Stomach (tissue), 9 donors: ENCODE measurements around the gene OPN5. TPM values are rescaled to one million over a fixed set of nuclear protein-coding genes. Genes with fewer than 3 reads are reported as not detected.

Source experiments
- DNase-seq, 2 donors: peaks; one replicate each; pipeline versions ENCODE4 v3.0.0 to v3.0.0-alpha.2; 2013 to 2019
- H3K27ac ChIP-seq, 5 donors: fragments of 200-600 bp in 4 of 5; sonication (generic) in 4 of 5; one replicate each; pipeline ENCODE4 v1.5.1; 2013 to 2019; ENCODE audit warnings: mild to moderate bottlenecking in 1 of 5, moderate library complexity in 1 of 5
- H3K27me3 ChIP-seq, 3 donors: fragments of 200-600 bp; sonication (generic); one replicate each; pipeline ENCODE4 v1.5.1; 2017 to 2019; ENCODE audit warnings: mixed run types in 1 of 3
- H3K36me3 ChIP-seq, 4 donors: fragments of 200-600 bp; sonication (generic); 1 replicate in 3 of 4; 2 replicates in 1 of 4; pipeline ENCODE4 v1.5.1; 2016 to 2019
- H3K4me1 ChIP-seq, 4 donors: fragments of 200-600 bp; sonication (generic); one replicate each; pipeline ENCODE4 v1.5.1; 2016 to 2019
- H3K4me3 ChIP-seq, 4 donors: fragments of 200-600 bp; sonication (generic) in 3 of 4; one replicate each; pipeline ENCODE4 v1.5.1; 2016 to 2019; ENCODE audit warnings: mild to moderate bottlenecking in 1 of 4
- H3K9me3 ChIP-seq, 4 donors: fragments of 200-600 bp; sonication (generic); one replicate each; pipeline ENCODE4 v1.5.1; 2016 to 2019
- CTCF ChIP-seq, 7 experiments: fragments of 450-650 bp in 4 of 7; fragments of 200-600 bp in 3 of 7; sonication (generic) in 3 of 7; IDR thresholded peaks; one replicate each; pipeline ENCODE4 v1.5.1; 2016 to 2019; ENCODE audit warnings: antibody characterized with exemption in 7 of 7, control low read depth in 2 of 7, mild to moderate bottlenecking in 1 of 7
- EP300 ChIP-seq: sonication (generic); formaldehyde crosslinking; IDR thresholded peaks from one replicate; pipeline ENCODE4 v1.6.1; 2017; ENCODE audit warnings: antibody characterized with exemption
- POLR2A ChIP-seq, 4 donors: fragments of 450-650 bp; IDR thresholded peaks; one replicate each; pipeline ENCODE4 v1.6.1; 2016; ENCODE audit warnings: antibody characterized with exemption in 4 of 4, control low read depth in 2 of 4, mild to moderate bottlenecking in 1 of 4, moderate library complexity in 1 of 4
- POLR2AphosphoS5 ChIP-seq, 3 donors: sonication (generic); formaldehyde crosslinking; IDR thresholded peaks; one replicate each; pipeline ENCODE4 v1.6.1; 2016; ENCODE audit warnings: antibody characterized with exemption in 3 of 3
- WGBS, 5 donors: extraction: QIAGEN DNeasy Blood & Tissue Kit in 3 of 5; methylation state at CpG; one replicate each; pipeline versions ENCODE4 v1.1.5 to v1.1.7; 2013 to 2018; 5-methylcytosine and 5-hydroxymethylcytosine counted together
- intact Hi-C: fragments of 100-400 bp; cut with DNase I; formaldehyde crosslinking; loops from one replicate; pipeline ENCODE4 v1.15.1; 2023; ENCODE audit warnings: low total_unique reads
- polyA plus RNA-seq, 3 donors: library from polyadenylated mRNA; stranded (reverse); fragments of 200-250 nt; gene quantifications; one replicate each; pipeline ENCODE4 v1.2.3, GENCODE V29; 2013
- total RNA-seq, 5 donors: library from RNA; depleted of rRNA; stranded (reverse); fragments of >200 nt; gene quantifications; one replicate each; pipeline versions ENCODE4 v1.1.0 to v1.2.3, GENCODE V29; 2014 to 2016
- donor health status: healthy with polysubstance abuse.
- donor health status: Bipolar disorder and iron deficiency.
- donor health status: healthy.

OPN5 gene
- total and polyA plus RNA-seq, 8 donors = 0.19 TPM; not detected in 7

- intact Hi-C loops = no loop called here
- Histone ChIP-seq H3K4me3 (no peak overlapping the region), H3K4me1 (no peaks in the 10 kb centered on the region), H3K27me3 (no peaks in the 10 kb centered on the region), H3K36me3 (no peaks in the 10 kb centered on the region), H3K27ac (no peak overlapping the region), H3K9me3 (no peaks in the 10 kb centered on the region)
- TF ChIP-seq POLR2AphosphoS5 (IDR thresholded peaks at IDR 0.05) = no peak
- TF ChIP-seq CTCF (IDR thresholded peaks at IDR 0.05) = no peak
- TF ChIP-seq POLR2A (IDR thresholded peaks at IDR 0.05) = no peak
- no peak for TF ChIP-seq EP300
- DNase-seq = no peak
- 87 to 95% (median 93%) methylated on average over 4 of the region's 4 CpGs for WGBS, 5 donors
These were observed 35.9 kb downstream of the OPN5 start for GRCh38 chr6:47817749-47818148.

GRCh38 chr6:47819461-47819860 lies 37.6 kb downstream of the OPN5 start:
- Histone ChIP-seq H3K4me1 (no peaks in the 10 kb centered on the region), H3K36me3 (no peaks in the 10 kb centered on the region), H3K27me3 (no peaks in the 10 kb centered on the region), H3K9me3 (no peaks in the 10 kb centered on the region), H3K27ac (no peak overlapping the region), H3K4me3 (no peak overlapping the region)
- 75 to 92% (median 86%) methylated on average over 3 of the region's 3 CpGs for WGBS, 5 donors
- DNase-seq = no peak
- TF ChIP-seq EP300 = no peak
- no peak for TF ChIP-seq CTCF (IDR thresholded peaks at IDR 0.05)
- no peak for TF ChIP-seq POLR2AphosphoS5 (IDR thresholded peaks at IDR 0.05)
- no peak for TF ChIP-seq POLR2A (IDR thresholded peaks at IDR 0.05)
- intact Hi-C loops = no loop called here

GRCh38 chr6:47822856-47823554 lies 41.2 kb downstream of the OPN5 start:
- intact Hi-C loops = no loop called here

GRCh38 chr6:47832386-47833100 lies 50.7 kb downstream of the OPN5 start:
- TF ChIP-seq CTCF (IDR thresholded peaks at IDR 0.05) (no peak), POLR2AphosphoS5 (IDR thresholded peaks at IDR 0.05) (no peak), EP300 (no peak), POLR2A (IDR thresholded peaks at IDR 0.05) (no peak)
- H3K4me1 ChIP-seq = no peaks in the 10 kb centered on the region
- 18 to 43% (median 36%) methylated on average over 2 of the region's 2 CpGs for WGBS, 5 donors
- H3K27me3 ChIP-seq = no peaks in the 10 kb centered on the region
- no peaks in the 10 kb centered on the region for H3K9me3 ChIP-seq
- no peak overlapping the region for H3K27ac ChIP-seq
- H3K4me3 ChIP-seq = no peak overlapping the region
- H3K36me3 ChIP-seq = no peaks in the 10 kb centered on the region
- DNase-seq = no peak
- intact Hi-C loops = no loop called here

More at GRCh38 chr6:47822856-47823554, 41.2 kb downstream of the OPN5 start:
- no peaks in the 10 kb centered on the region for H3K36me3 ChIP-seq
- TF ChIP-seq POLR2AphosphoS5 (IDR thresholded peaks at IDR 0.05) (no peak), POLR2A (IDR thresholded peaks at IDR 0.05) (no peak), EP300 (no peak), CTCF (IDR thresholded peaks at IDR 0.05) (no peak)
- no peak for DNase-seq
- H3K27me3 ChIP-seq = no peaks in the 10 kb centered on the region
- no peaks in the 10 kb centered on the region for H3K9me3 ChIP-seq
- no peaks in the 10 kb centered on the region for H3K4me1 ChIP-seq
- H3K4me3 ChIP-seq = no peak overlapping the region
- H3K27ac ChIP-seq = no peak overlapping the region
- WGBS, 5 donors = 75 to 87% (median 82%) methylated on average over 6 of the region's 6 CpGs
